HEK293T (cell line): ENCODE results near the gene TPP1.

Experiments
- ARNT ChIP-seq: fragments of 450-650 bp; IDR thresholded peaks from 2 replicates; pipeline ENCODE4 v1.6.1; 2017; ENCODE audit warnings: mild to moderate bottlenecking
- BHLHE40 ChIP-seq: fragments of 450-650 bp; IDR thresholded peaks from 2 replicates; pipeline ENCODE4 v1.6.1; 2016; ENCODE audit warnings: mild to moderate bottlenecking, moderate library complexity, borderline replicate concordance
- ELF4 ChIP-seq: fragments of 450-650 bp; IDR thresholded peaks from 2 replicates; pipeline ENCODE4 v1.6.1; 2017; ENCODE audit warnings: antibody characterized with exemption
- FOXA1 ChIP-seq: fragments of 450-650 bp; IDR thresholded peaks from 2 replicates; pipeline ENCODE4 v1.6.1; 2016; ENCODE audit warnings: mild to moderate bottlenecking
- HDGF ChIP-seq: fragments of 450-650 bp; IDR thresholded peaks from 2 replicates; pipeline ENCODE4 v1.6.1; 2017; ENCODE audit warnings: antibody characterized with exemption, borderline replicate concordance
- PKNOX1 ChIP-seq: fragments of 450-650 bp; IDR thresholded peaks from 2 replicates; pipeline ENCODE4 v1.6.1; 2016
- SP1 ChIP-seq: fragments of 450-650 bp; IDR thresholded peaks from 2 replicates; pipeline ENCODE4 v1.6.1; 2017
- TARDBP ChIP-seq: fragments of 450-650 bp; IDR thresholded peaks from 2 replicates; pipeline ENCODE4 v1.6.1; 2016

- no peak for TF ChIP-seq PKNOX1
- TF ChIP-seq FOXA1 = no peak
- no peak for TF ChIP-seq TARDBP
- TF ChIP-seq ELF4 = no peak
- TF ChIP-seq BHLHE40 = no peak
- no peak for TF ChIP-seq SP1
- no peak for TF ChIP-seq ARNT
- no peak for TF ChIP-seq HDGF
Measured at GRCh38 chr11:6648501-6648900, 29.3 kb upstream of the TPP1 start.
